ENCODE measurements around the gene MYO1H.
"Not testable (repeated sequence)": the region's sequence is repeated elsewhere in the genome, so short reads cannot be mapped to it uniquely, and the experiment has no call there.

Gene MYO1H

GRCh38 chr12:109418848-109419480 is 71.3 kb downstream of the MYO1H start:
- DNase-seq (ENCODE audit: low spot score) = no peak

DNA sequence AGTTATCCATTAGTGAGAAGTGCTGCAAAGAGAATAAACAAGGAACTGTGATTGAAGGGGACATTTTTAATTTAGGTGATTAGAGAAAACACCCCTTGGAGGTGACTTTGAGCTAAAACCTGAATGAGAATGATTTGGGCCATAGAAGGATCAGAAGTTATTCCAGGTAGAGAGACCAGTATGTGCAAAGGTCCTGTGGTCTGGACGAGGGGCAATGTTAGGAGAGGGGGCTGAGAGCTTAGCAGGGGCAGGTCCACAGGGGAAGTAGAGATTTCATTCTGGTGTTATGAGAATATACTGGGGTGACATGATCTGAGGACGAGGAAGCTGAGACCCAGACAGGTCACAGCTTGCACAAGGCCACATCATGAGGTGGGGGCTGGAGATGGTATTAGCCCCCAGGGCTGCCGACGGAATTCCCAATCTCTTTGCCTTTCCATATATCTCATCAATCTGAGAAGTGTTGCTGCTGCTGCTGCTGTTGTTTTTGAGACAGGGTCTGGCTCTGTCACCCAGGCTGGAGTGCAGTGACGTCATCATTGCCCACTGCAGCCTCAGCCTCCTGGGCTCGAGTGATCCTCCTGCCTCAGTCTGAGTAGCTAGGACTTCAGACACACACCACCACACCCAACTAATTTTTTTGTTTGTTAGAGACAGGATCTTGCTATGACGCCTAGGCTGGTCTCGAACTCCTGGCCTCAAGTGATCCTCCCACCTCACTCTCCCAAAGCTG is 73.8 kb downstream of the MYO1H start:
- no peak for DNase-seq (ENCODE audit: low spot score)

DNA sequence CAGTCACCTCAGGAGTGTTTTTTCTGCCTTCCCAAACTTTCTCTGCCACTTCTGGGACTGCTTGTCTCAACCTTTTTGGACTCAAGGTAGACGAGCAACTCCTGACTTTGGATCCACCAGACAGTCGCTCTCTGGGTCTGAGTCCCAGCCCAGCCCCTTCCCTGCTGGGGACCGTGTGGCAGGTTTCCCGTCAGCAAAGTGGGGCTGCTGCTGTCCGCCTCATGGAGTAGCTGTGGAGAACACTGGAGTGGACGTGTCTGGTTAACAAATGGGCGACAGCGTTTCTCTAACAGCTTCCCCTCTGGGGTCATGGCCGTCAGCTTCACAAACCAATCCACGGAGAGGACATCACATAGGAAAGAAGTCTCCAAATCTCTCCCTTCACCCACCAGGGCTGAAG is 74.6 kb downstream of the MYO1H start:
- DNase-seq (ENCODE audit: low spot score) = no peak

GRCh38 chr12:109423392-109423791 is 75.7 kb downstream of the MYO1H start:
- DNase-seq (ENCODE audit: low spot score) = no peak

- DNase-seq (ENCODE audit: low spot score) = peak; percentile 82
These were observed 80.4 kb downstream of the MYO1H start for GRCh38 chr12:109428037-109428629.

- DNase-seq (ENCODE audit: low spot score) = not testable (repeated sequence)
These were observed 81.1 kb downstream of the MYO1H start for GRCh38 chr12:109428804-109429203.

GRCh38 chr12:109430244-109430643 is 82.5 kb downstream of the MYO1H start:
- no peak for DNase-seq (ENCODE audit: low spot score)

GRCh38 chr12:109432431-109432830 is 84.7 kb downstream of the MYO1H start:
- DNase-seq (ENCODE audit: low spot score) = no peak

GRCh38 chr12:109432842-109433304 is 85.2 kb downstream of the MYO1H start:
- DNase-seq (ENCODE audit: low spot score) = peak; percentile 87

GRCh38 chr12:109433618-109434017 is 85.9 kb downstream of the MYO1H start:
- DNase-seq (ENCODE audit: low spot score) = peak; percentile 38

DNA sequence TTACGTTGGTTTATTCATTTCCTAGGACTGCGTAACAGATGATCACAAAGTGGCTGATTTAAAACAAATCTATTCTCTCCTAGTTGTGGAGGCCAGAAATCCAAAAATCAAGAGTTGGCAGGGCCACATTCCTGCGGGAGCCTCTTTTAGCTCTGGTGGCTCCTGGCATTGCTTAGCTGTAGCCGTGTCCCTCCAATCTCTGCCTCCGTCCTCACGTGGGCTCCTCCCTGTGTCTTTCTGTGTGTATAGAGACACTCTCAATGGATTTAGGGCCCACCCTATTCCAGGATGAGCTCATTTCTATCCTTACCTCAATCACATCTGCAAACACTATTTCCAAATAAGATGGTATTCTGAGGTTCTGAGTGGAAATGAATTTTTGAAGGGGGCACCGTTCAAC is 86.9 kb downstream of the MYO1H start:
- no peak for DNase-seq (ENCODE audit: low spot score)

DNA sequence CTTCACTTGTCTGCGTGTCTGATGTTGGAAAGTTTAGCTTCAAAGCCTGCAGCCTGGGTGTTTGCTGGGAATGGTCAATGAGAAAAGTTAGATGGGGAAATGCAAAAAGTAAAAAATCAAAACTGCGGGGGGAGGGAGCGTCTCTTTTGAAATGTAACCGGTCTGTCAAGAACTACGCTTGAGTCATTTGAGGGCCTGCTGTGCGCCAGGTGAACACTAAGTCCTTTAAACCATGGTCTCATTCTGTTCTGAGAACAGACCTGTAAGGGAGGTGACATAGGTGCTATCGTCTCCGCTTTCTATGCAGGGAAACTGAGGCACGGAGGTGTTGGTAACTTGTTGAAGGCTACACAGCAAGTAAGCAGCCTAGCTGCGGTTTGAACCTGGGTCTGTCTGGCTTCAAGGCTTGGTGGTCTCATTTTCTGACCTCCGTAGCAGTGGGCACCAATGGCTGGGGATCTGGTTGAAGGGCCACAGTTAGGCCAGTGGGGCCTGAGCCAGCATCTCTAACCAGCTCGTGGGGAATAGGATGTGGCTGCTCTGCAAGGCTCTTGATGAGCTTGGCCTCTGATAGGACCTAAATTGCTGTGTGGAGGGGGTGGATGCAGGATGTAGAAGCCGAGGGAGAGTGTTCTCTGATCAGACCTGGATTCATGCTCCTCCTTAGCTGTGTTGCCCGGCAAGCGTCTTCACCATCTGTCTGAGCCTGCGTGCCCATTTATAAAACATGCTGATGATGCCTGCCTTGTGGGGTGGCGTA is 87.9 kb downstream of the MYO1H start:
- DNase-seq (ENCODE audit: low spot score) = no peak

DNA sequence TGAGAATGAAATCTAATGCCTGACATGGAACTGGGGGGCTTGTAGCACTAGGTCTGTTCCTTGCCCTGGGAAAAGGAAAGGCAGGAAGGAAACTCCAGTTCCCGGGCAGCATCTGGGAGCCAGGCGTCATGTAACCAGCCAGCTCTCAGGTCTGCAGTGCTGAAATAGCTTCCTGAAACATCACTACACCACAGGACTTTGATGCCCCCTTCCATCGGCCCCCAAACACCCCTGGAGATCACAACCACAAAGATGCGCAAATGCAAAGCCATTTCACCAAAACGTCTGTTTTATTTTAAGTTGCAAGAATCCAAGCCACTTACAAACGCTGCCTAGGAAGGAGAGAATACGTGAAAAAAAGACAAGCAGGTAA is 88.5 kb downstream of the MYO1H start:
- DNase-seq (ENCODE audit: low spot score) = no peak

DNA sequence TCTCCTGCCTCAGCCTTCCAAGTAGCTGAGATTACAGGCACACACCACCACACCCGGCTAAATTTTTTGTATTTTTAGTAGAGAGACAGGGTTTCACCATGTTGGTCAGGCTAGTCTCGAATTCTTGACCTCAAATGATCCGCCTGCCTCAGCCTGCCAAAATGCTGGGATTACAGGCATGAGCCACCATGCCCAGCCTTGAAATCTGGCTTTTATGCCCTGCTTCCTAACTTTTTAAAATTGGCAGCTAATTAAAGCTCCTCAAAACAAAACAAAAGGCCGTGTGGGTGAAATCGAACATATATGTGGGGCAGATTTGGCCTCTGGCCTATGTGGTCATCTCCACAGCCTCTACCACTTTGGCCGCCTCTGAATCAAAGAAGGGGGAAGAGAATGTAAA is 91.5 kb downstream of the MYO1H start:
- DNase-seq (ENCODE audit: low spot score) = no peak

DNA sequence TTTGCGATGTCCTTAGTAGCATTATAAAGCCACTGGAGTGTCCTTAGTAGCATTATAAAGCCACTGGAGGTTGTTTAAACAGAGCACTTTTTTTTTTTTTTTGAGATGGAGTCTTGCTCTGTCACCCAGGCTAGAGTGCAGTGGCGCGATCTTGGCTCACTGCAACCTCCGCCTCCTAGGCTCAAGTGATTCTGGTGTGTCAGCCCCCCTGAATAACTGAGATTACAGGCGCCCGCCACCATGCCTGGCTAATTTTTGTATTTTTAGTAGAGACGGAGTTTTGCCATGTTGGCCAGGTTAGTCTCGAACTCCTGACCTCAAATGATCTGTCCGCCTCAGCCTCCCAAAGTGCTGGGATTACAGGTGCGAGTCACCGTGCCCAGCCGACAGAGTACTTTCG is 92.3 kb downstream of the MYO1H start:
- not testable (repeated sequence) for DNase-seq (ENCODE audit: low spot score)

- DNase-seq (ENCODE audit: low spot score) = peak; percentile 39
These were observed 93.3 kb downstream of the MYO1H start for GRCh38 chr12:109440851-109441490.

DNA sequence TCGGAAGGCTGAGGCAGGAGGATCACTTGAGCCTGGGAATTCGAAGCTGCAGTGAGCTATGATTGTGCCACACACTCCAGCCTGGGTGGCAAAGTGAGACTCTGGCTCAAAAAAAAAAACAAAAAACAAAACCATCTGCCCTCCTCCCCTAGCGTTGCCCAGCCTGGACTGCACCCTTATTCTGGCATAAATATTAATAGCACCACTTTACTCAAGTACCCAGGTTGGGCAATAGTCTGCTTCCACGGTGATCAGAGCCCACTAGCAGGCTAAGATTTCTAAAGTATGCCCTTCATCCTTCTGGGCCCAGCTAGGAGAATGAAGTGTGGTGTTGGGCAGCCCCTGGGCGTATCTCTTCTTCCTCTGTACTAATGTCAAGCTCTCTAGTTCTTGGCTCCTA is 96.1 kb downstream of the MYO1H start:
- no peak for DNase-seq (ENCODE audit: low spot score)

GRCh38 chr12:109444259-109444658 is 96.6 kb downstream of the MYO1H start:
- DNase-seq (ENCODE audit: low spot score) = no peak

DNA sequence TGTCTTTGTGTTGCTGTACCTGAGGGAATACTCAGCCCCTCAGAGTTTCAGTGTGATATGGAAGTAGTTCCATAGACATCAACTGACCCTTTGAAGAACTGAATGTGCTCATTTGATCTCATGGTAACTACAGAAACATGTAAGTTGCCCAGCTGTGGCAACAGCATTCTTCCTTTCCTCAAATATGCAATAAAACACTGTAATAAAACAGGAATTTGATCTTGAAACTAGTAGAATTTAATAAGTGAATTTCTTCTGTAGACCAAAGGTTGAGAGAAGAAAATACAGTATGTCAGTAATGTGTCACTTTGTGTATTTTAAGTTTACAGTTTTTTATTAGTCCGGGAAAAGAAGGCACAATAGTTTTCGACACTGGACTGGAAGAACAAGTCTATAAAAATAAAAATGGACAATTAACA is 97.5 kb downstream of the MYO1H start:
- DNase-seq (ENCODE audit: low spot score) = no peak

GRCh38 chr12:109446869-109447268 is 99.2 kb downstream of the MYO1H start:
- DNase-seq (ENCODE audit: low spot score) = no peak

- no peak for DNase-seq (ENCODE audit: low spot score)
These were observed 99.8 kb downstream of the MYO1H start for GRCh38 chr12:109447482-109447881.

GRCh38 chr12:109448272-109448671 is 100.6 kb downstream of the MYO1H start:
- DNase-seq (ENCODE audit: low spot score) = no peak

All from SK-N-DZ (cell line).